OCI-LY3 (cell line): ENCODE results near the gene ZNF202.

Source experiments
- H2AFZ ChIP-seq: fragments of 200-600, 300-600 bp; shearing (Covaris generic); 2 replicates; pipeline ENCODE4 v1.6.0; 2014; ENCODE audit warnings: antibody characterized with exemption, low read depth, low read length
- H3K27ac ChIP-seq: fragments of 200-600, 300-600 bp; sonication (generic); 2 replicates; pipeline ENCODE4 v1.5.1; 2014; ENCODE audit warnings: mild to moderate bottlenecking, low read length, moderate library complexity, mixed read lengths
- H3K27me3 ChIP-seq: fragments of 200-600, 300-600 bp; sonication (generic); 2 replicates; pipeline ENCODE4 v1.6.1; 2014; ENCODE audit warnings: low read depth, low read length, mixed read lengths
- H3K36me3 ChIP-seq: fragments of 200-600, 300-600 bp; sonication (generic); replicated peaks from 2 replicates; pipeline ENCODE3; 2014; ENCODE audit warnings: low read depth, low read length, mixed read lengths
- H3K4me1 ChIP-seq: fragments of 300-600, 200-600 bp; sonication (generic); 2 replicates; pipeline ENCODE4 v1.6.1; 2014; ENCODE audit warnings: low read length, mixed read lengths
- H3K4me2 ChIP-seq: fragments of 200-600, 300-600 bp; sonication (generic); 2 replicates; pipeline ENCODE4 v1.6.1; 2014; ENCODE audit warnings: low read length, mixed read lengths
- H3K4me3 ChIP-seq: fragments of 300-600, 200-600 bp; sonication (generic); 2 replicates; pipeline ENCODE4 v1.5.1; 2014; ENCODE audit warnings: antibody characterized with exemption, mild to moderate bottlenecking, low read length, moderate library complexity
- H3K79me2 ChIP-seq: fragments of 300-600, 200-600 bp; shearing (Covaris generic); 2 replicates; pipeline ENCODE4 v1.6.1; 2014; ENCODE audit warnings: mild to moderate bottlenecking, low read length, mixed read lengths
- H3K9ac ChIP-seq: fragments of 300-600, 200-600 bp; shearing (Covaris generic); 2 replicates; pipeline ENCODE4 v1.6.0; 2014; ENCODE audit warnings: mild to moderate bottlenecking, low read length, moderate library complexity
- H3K9me3 ChIP-seq: fragments of 200-600, 300-600 bp; shearing (Covaris generic); 2 replicates; pipeline ENCODE4 v1.6.1; 2014; ENCODE audit warnings: low read length, mixed read lengths; ENCODE audit not compliant: insufficient read depth
- H4K20me1 ChIP-seq: fragments of 200-600, 300-600 bp; sonication (generic); 2 replicates; pipeline ENCODE4 v1.6.1; 2016; ENCODE audit warnings: low read length, mixed read lengths; ENCODE audit not compliant: insufficient read depth
- CTCF ChIP-seq: fragments of 200-600, 300-600 bp; sonication (generic); IDR thresholded peaks from 2 replicates; pipeline ENCODE4 v1.5.1; 2014; ENCODE audit warnings: antibody characterized with exemption, low read length, low read depth
- EZH2phosphoT487 ChIP-seq: fragments of 200-600 bp; shearing (Covaris generic); IDR thresholded peaks from 2 replicates; pipeline ENCODE4 v1.6.1; 2018; ENCODE audit warnings: antibody characterized with exemption, mixed run types, low read depth

ZNF202 gene

GRCh38 chr11:123741159-123742030 lies at the start of gene ZNF202:
Gene ZNF202, minus strand, starts transcription at chr11:123741660. Its CDS starts 10,772 bp downstream, at chr11:123730888.
- peaks cover 50% of the 10 kb centered on the region for H3K79me2 ChIP-seq

GRCh38 chr11:123783536-123783935 lies 42.1 kb upstream of the ZNF202 start:
- Histone ChIP-seq H3K27me3 (no peaks in the 10 kb centered on the region), H3K4me2 (no peak overlapping the region), H4K20me1 (no peaks in the 10 kb centered on the region), H3K4me1 (no peaks in the 10 kb centered on the region), H2AFZ (no peak overlapping the region), H3K36me3 (no peaks in the 10 kb centered on the region), H3K27ac (no peak overlapping the region), H3K4me3 (no peak overlapping the region), H3K9ac (no peak overlapping the region), H3K9me3 (no peaks in the 10 kb centered on the region), H3K79me2 (no peaks in the 10 kb centered on the region)
- no peak for TF ChIP-seq EZH2phosphoT487
- TF ChIP-seq CTCF: no peak

More at GRCh38 chr11:123741159-123742030, at the start of gene ZNF202:
- Histone ChIP-seq H3K4me1 (peaks cover 16% of the 10 kb centered on the region), H3K9ac (peak within 1 kb of the TSS; percentile 93), H3K27ac (peak within 1 kb of the TSS; percentile 33), H2AFZ (peak within 1 kb of the TSS; percentile 99), H3K4me3 (peak within 1 kb of the TSS; percentile 79), H3K27me3 (no peaks in the 10 kb centered on the region), H3K36me3 (peaks cover 34% of the 10 kb centered on the region), H4K20me1 (no peaks in the 10 kb centered on the region; the same call in 1 of the 2 replicates), H3K4me2 (peak within 1 kb of the TSS; percentile 99), H3K9me3 (no peaks in the 10 kb centered on the region)
- TF ChIP-seq EZH2phosphoT487: no peak
- TF ChIP-seq CTCF: no peak

GRCh38 chr11:123778511-123778910 lies 37.1 kb upstream of the ZNF202 start:
- Histone ChIP-seq H2AFZ (no peak overlapping the region), H3K36me3 (no peaks in the 10 kb centered on the region), H3K4me2 (no peak overlapping the region), H3K79me2 (no peaks in the 10 kb centered on the region), H3K4me1 (no peaks in the 10 kb centered on the region), H3K27me3 (no peaks in the 10 kb centered on the region), H3K27ac (no peak overlapping the region), H4K20me1 (no peaks in the 10 kb centered on the region), H3K9ac (no peak overlapping the region), H3K4me3 (no peak overlapping the region), H3K9me3 (no peaks in the 10 kb centered on the region)
- TF ChIP-seq CTCF: no peak
- no peak for TF ChIP-seq EZH2phosphoT487

GRCh38 chr11:123775715-123776549 lies 34.5 kb upstream of the ZNF202 start:
- Histone ChIP-seq H3K79me2 (no peaks in the 10 kb centered on the region), H3K4me2 (no peak overlapping the region), H3K27me3 (no peaks in the 10 kb centered on the region), H3K27ac (no peak overlapping the region), H2AFZ (no peak overlapping the region), H3K36me3 (no peaks in the 10 kb centered on the region), H3K4me3 (no peak overlapping the region), H3K9ac (no peak overlapping the region), H4K20me1 (no peaks in the 10 kb centered on the region), H3K9me3 (no peaks in the 10 kb centered on the region), H3K4me1 (no peaks in the 10 kb centered on the region)
- TF ChIP-seq CTCF: no peak
- TF ChIP-seq EZH2phosphoT487: no peak
